ENCODE results near the gene DNAJC15. TPM values are rescaled to one million over a fixed set of nuclear protein-coding genes. Genes with fewer than 3 reads are reported as not detected.

DNAJC15 gene
- total RNA-seq, 1 donor from 2014 or later: 17.1 TPM

DNA sequence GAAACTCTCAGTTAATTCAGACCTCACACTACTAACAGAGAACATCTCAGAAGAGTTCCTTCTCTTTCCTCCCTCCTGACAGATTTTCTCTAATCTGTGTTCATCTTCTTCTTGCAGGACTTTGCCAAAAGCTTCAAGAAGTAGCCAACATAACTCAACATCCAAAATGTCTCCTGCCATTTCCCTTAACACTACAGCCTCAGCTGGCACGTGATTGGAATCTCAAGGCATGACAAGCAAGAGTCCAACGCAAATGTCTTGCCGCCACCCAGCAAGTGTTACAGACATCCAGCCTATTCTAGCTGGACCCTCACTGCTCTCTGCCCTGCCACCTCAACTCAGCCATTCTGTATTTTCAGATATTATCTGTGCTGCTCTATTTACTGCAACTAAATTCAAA lies 135.1 kb downstream of the DNAJC15 start:
- Mint-ChIP-seq H3K9me3 (ENCODE audit: unreplicated experiment) (peaks cover 7% of the 10 kb centered on the region), H3K27ac (ENCODE audit: unreplicated experiment) (peak overlapping the region; percentile 90), H3K36me3 (ENCODE audit: unreplicated experiment) (no peaks in the 10 kb centered on the region), H3K4me1 (ENCODE audit: low read depth, unreplicated experiment) (peaks cover 17% of the 10 kb centered on the region), H3K4me3 (ENCODE audit: unreplicated experiment) (no peak overlapping the region), H3K27me3 (ENCODE audit: unreplicated experiment) (peaks cover 5% of the 10 kb centered on the region)
- no peak for DNase-seq
- TF ChIP-seq CTCF (IDR thresholded peaks at IDR 0.05; ENCODE audit: partially characterized antibody, unreplicated experiment): no peak

- no peak for DNase-seq
- H3K27ac Mint-ChIP-seq (ENCODE audit: unreplicated experiment): peak overlapping the region; percentile 90
- peaks cover 17% of the 10 kb centered on the region for H3K4me1 Mint-ChIP-seq (ENCODE audit: low read depth, unreplicated experiment)
- no peaks in the 10 kb centered on the region for H3K36me3 Mint-ChIP-seq (ENCODE audit: unreplicated experiment)
- peaks cover 7% of the 10 kb centered on the region for H3K9me3 Mint-ChIP-seq (ENCODE audit: unreplicated experiment)
- H3K4me3 Mint-ChIP-seq (ENCODE audit: unreplicated experiment): no peak overlapping the region
- peaks cover 5% of the 10 kb centered on the region for H3K27me3 Mint-ChIP-seq (ENCODE audit: unreplicated experiment)
- TF ChIP-seq CTCF (IDR thresholded peaks at IDR 0.05; ENCODE audit: partially characterized antibody, unreplicated experiment): peak; percentile 22
Observed at GRCh38 chr13:43159026-43159461, 135.7 kb downstream of the DNAJC15 start.

Other genes with a start within 250 kb of the DNAJC15 start
- gene FAM216B, start 242.0 kb upstream of the DNAJC15 start, total RNA-seq (ENCODE audit: unreplicated experiment): not detected
- not detected for gene EPSTI1, start 31.3 kb upstream of the DNAJC15 start, total RNA-seq (ENCODE audit: unreplicated experiment)

Data from glutamatergic neuron (in vitro differentiated cells).